A549 treated with ZK216348 at 1 μM for 4 hours (cell line): ENCODE data around the gene MRPL12. TPM values are rescaled to one million over a fixed set of nuclear protein-coding genes. Genes with fewer than 3 reads are reported as not detected.

Experiments used
- total RNA-seq: library from RNA; stranded (reverse); fragments of 200-300 nt; extraction: Qiagen RNA extraction; gene quantifications from 5 replicates; pipeline ENCODE4 v1.2.3, GENCODE V29; 2022; ENCODE audit warnings: low read depth

Gene MRPL12
- 187 to 318 TPM (median 295 TPM) in 5 replicates for total RNA-seq

GRCh38 chr17:81702934-81703746 lies at the start of gene MRPL12:
MRPL12 (plus strand) TSS chr17:81703367; CDS start chr17:81703502, 135 bp downstream.

GRCh38 chr17:81656118-81656743 lies 46.9 kb upstream of the MRPL12 start, which contains the start of gene PDE6G:
PDE6G (minus strand) TSS chr17:81656542; CDS start chr17:81653305, 3,237 bp downstream.

GRCh38 chr17:81666342-81667191 lies 36.6 kb upstream of the MRPL12 start, which contains the start of the genes CCDC137 and OXLD1:
CCDC137 (plus strand) TSS chr17:81666737; CDS start chr17:81666767, 30 bp downstream.
OXLD1 (minus strand) TSS chr17:81666605; CDS start chr17:81666577, 28 bp downstream.

DNA sequence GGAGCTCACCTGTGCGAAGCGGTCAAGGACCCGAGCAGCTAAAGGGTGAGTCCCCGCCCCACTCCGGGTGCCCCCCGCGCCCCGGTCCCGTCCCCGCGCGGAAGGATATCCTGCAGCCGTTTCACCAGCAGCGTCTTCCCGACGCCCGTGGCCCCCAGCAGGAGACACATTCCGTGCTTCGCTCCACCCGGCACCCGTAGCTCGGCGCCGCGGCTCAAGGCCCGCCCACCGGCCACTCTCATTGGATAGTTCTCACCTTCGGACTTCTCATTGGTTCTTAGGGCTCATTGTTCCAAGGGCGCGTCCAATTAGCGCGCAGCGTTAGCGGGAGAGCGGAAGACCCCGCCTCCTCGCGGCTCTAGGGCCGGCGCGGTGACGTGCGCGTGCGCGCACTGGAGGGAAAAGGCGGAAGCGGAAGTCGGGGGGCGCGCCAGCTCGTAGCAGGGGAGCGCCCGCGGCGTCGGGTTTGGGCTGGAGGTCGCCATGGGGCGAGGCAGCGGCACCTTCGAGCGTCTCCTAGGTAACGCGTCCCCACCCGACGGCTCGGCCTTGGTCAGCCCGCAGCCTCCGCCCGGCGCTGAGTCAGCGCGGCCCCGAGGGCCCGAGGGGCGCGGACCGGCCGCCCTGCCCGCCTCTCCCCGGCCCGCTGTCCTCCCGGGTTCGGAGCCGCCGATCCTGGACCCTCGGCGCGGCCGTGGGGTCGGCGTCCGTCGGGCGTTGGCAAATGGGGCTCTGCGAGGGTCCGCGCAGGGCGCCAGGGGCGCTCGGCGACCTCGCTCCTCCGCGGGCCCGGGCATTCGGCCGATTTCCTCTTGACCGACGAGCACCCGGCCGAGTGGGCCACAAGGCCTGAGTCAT lies 19.4 kb upstream of the MRPL12 start, which contains the start of the genes ARL16 and HGS:
ARL16 (minus strand) TSS at position 214 of the 858 bp plus-strand sequence; CDS start at position 170, 44 bp downstream.
HGS (plus strand) TSS at position 428 of the 858 bp plus-strand sequence; CDS start at position 484, 56 bp downstream.

DNA sequence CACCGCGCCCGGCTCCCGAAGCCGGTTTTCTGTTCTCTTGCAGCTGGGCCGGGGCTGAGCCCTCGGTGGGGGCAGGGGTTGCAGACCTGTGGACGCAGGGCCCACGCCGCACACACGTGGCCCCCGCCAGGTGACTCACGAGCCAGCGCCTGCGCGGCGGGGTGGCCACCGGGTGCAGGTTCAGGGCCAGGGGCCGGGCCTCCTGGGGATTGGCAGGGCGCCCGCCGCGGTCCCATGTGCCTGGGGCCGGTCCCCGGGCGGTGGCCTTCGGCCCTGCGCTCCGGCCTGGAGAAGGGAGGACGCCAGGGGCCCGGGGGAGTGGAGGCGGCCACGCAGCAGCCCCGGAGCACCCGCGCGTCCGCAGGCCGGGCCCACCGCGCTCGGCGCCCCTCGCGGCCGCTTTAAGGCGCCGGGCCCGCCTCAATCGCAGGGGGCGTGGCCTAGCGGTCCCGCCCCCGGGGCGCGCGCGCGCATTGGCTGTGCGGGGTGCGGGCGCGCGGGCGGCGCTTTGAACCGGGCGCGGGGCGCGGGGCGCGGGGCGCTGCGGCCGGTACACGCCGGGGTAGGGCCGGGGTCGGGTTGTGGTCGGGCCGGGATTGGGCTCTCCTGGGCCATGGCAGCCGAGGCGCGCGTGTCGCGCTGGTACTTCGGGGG lies 8.8 kb downstream of the MRPL12 start, which contains the start of gene SLC25A10:
SLC25A10 (plus strand) TSS at position 471 of the 654 bp plus-strand sequence; CDS start at position 614, 143 bp downstream.

Other genes starting within 250 kb of the MRPL12 start
- gene ACTG1, start 190.6 kb upstream of the MRPL12 start, total RNA-seq, result 4,976 to 5,867 TPM (median 5,373 TPM) in 5 replicates
- gene FSCN2, start 175.0 kb upstream of the MRPL12 start, total RNA-seq, result 0.27 to 2.0 TPM (median 1.3 TPM) in 5 replicates
- 11.3 to 31.5 TPM (median 21.7 TPM) in 5 replicates for gene FAAP100, start 151.0 kb upstream of the MRPL12 start, total RNA-seq
- 80.3 to 105 TPM (median 101 TPM) in 5 replicates for gene NPLOC4, start 66.3 kb upstream of the MRPL12 start, total RNA-seq
- 2.5 to 6.8 TPM (median 4.7 TPM) in 5 replicates for gene TSPAN10, start 66.2 kb upstream of the MRPL12 start, total RNA-seq
- gene PDE6G, start 46.8 kb upstream of the MRPL12 start, total RNA-seq, result 1.1 to 3.6 TPM (median 1.8 TPM) in 5 replicates
- 21.5 to 68.1 TPM (median 60.6 TPM) in 5 replicates for gene OXLD1, start 36.8 kb upstream of the MRPL12 start, total RNA-seq
- gene CCDC137, start 36.6 kb upstream of the MRPL12 start, total RNA-seq, result 51.5 to 77.1 TPM (median 63.3 TPM) in 5 replicates
- 42.5 to 51.4 TPM (median 49.4 TPM) in 5 replicates for gene ARL16, start 19.6 kb upstream of the MRPL12 start, total RNA-seq
- gene HGS, start 19.4 kb upstream of the MRPL12 start, total RNA-seq, result 133 to 232 TPM (median 219 TPM) in 5 replicates
- gene SLC25A10, start 8.9 kb downstream of the MRPL12 start, total RNA-seq, result 20.2 to 48.4 TPM (median 42.0 TPM) in 5 replicates
- 0.11 to 0.52 TPM (median 0.31 TPM) in 4 of 5 replicates, not detected in the other for gene GCGR, start 100.8 kb downstream of the MRPL12 start, total RNA-seq
- gene MCRIP1, start 129.9 kb downstream of the MRPL12 start, total RNA-seq, result 70.3 to 110 TPM (median 93.6 TPM) in 5 replicates
- 0.15 TPM in 1 of 5 replicates, not detected in the others for gene PPP1R27, start 131.7 kb downstream of the MRPL12 start, total RNA-seq
- gene P4HB, start 157.2 kb downstream of the MRPL12 start, total RNA-seq, result 698 to 774 TPM (median 714 TPM) in 5 replicates
- 606 to 641 TPM (median 628 TPM) in 5 replicates for gene ARHGDIA, start 168.0 kb downstream of the MRPL12 start, total RNA-seq
- 164 to 260 TPM (median 251 TPM) in 5 replicates for gene ALYREF, start 188.2 kb downstream of the MRPL12 start, total RNA-seq
- gene ANAPC11, start 188.4 kb downstream of the MRPL12 start, total RNA-seq, result 168 to 294 TPM (median 269 TPM) in 5 replicates
- gene NPB, start 198.9 kb downstream of the MRPL12 start, total RNA-seq, result 0.44 to 0.65 TPM (median 0.58 TPM) in 4 of 5 replicates, not detected in the other
- 14.4 to 18.1 TPM (median 16.1 TPM) in 5 replicates for gene PCYT2, start 208.0 kb downstream of the MRPL12 start, total RNA-seq
- gene SIRT7, start 214.8 kb downstream of the MRPL12 start, total RNA-seq, result 26.8 to 48.2 TPM (median 44.3 TPM) in 5 replicates
- gene MAFG, start 224.4 kb downstream of the MRPL12 start, total RNA-seq, result 23.8 to 45.5 TPM (median 38.0 TPM) in 5 replicates
- gene PYCR1, start 233.9 kb downstream of the MRPL12 start, total RNA-seq, result 45.0 to 90.7 TPM (median 84.5 TPM) in 5 replicates
- gene MYADML2, start 243.9 kb downstream of the MRPL12 start, total RNA-seq, result not detected in 5 replicates